Activated B cell treated with CpG ODN at 0.5 μM for 24 hours (primary cell): ENCODE data around the gene NLRP5. TPM values are rescaled to one million over a fixed set of nuclear protein-coding genes. Genes with fewer than 3 reads are reported as not detected.
"Not testable (repeated sequence)": the region's sequence is repeated elsewhere in the genome, so short reads cannot be mapped to it uniquely, and the experiment has no call there.

Experiments
- ATAC-seq: fragments of 200-7000 bp; cut with Tn5 transposase; one replicate; pipeline ENCODE4 v1.10.0; 2021; ENCODE audit warnings: low read depth, mild to moderate bottlenecking, moderate library complexity
- CTCF ChIA-PET: fragments of 350-600 bp; sonication (Branson Sonifier 250); formaldehyde crosslinking; loops from one replicate; lab custom pipeline; 2021; ENCODE audit warnings: antibody characterized with exemption; lab: Charles Lee
- POLR2A ChIA-PET: fragments of 350-600 bp; sonication (Branson Sonifier 250); formaldehyde crosslinking; loops from one replicate; lab custom pipeline; 2021; ENCODE audit warnings: antibody characterized with exemption; lab: Charles Lee
- DNase-seq: peaks from one replicate; pipeline ENCODE4 v3.0.0; 2022
- H3K27ac Mint-ChIP-seq: one replicate; pipeline ENCODE4 v1.8.0; 2020; ENCODE audit warnings: mixed read lengths
- H3K27me3 Mint-ChIP-seq: one replicate; pipeline ENCODE4 v1.8.0; 2021; ENCODE audit warnings: mixed read lengths
- H3K36me3 Mint-ChIP-seq: one replicate; pipeline ENCODE4 v1.8.0; 2021; ENCODE audit warnings: low read depth, mixed read lengths
- H3K4me1 Mint-ChIP-seq: one replicate; pipeline ENCODE4 v1.8.0; 2021; ENCODE audit warnings: mixed read lengths
- H3K4me3 Mint-ChIP-seq: one replicate; pipeline ENCODE4 v1.8.0; 2020; ENCODE audit warnings: mild to moderate bottlenecking, mixed read lengths
- H3K9me3 Mint-ChIP-seq: one replicate; pipeline ENCODE4 v1.8.0; 2020; ENCODE audit warnings: mixed read lengths
- intact Hi-C: fragments of 100-400 bp; cut with micrococcal nuclease; formaldehyde crosslinking; loops from one replicate; pipeline ENCODE4 v1.15.1; 2024
- total RNA-seq: library from RNA; stranded (reverse); gene quantifications from 2 replicates; pipeline ENCODE4 v1.2.3, GENCODE V29; 2022
- TF ChIP-seq, protein P1 (sequence below): fragments of 200-600 bp; IDR thresholded peaks from one replicate; pipeline ENCODE4 v1.8.0; 2022; ENCODE audit warnings: antibody characterized with exemption, mild to moderate bottlenecking

Gene NLRP5
- total RNA-seq, 1 donor from 2014 or later, result not detected

GRCh38 chr19:56101746-56102535, 115.4 kb downstream of the NLRP5 start:
- intact Hi-C loops, result no loop called here
- Mint-ChIP-seq H3K27ac (no peak overlapping the region), H3K4me3 (no peak overlapping the region), H3K27me3 (no peaks in the 10 kb centered on the region), H3K4me1 (peaks cover 26% of the 10 kb centered on the region), H3K9me3 (no peaks in the 10 kb centered on the region), H3K36me3 (peaks cover 42% of the 10 kb centered on the region)
- DNase-seq, result no peak
- ChIA-PET CTCF (no interaction called here), POLR2A (interaction anchor here (0.7 kb wide), 1 partner anchor 212 kb away, joined by 3 read pairs; no protein-coding TSS in a partner anchor)
- TF ChIP-seq, protein P1, sequence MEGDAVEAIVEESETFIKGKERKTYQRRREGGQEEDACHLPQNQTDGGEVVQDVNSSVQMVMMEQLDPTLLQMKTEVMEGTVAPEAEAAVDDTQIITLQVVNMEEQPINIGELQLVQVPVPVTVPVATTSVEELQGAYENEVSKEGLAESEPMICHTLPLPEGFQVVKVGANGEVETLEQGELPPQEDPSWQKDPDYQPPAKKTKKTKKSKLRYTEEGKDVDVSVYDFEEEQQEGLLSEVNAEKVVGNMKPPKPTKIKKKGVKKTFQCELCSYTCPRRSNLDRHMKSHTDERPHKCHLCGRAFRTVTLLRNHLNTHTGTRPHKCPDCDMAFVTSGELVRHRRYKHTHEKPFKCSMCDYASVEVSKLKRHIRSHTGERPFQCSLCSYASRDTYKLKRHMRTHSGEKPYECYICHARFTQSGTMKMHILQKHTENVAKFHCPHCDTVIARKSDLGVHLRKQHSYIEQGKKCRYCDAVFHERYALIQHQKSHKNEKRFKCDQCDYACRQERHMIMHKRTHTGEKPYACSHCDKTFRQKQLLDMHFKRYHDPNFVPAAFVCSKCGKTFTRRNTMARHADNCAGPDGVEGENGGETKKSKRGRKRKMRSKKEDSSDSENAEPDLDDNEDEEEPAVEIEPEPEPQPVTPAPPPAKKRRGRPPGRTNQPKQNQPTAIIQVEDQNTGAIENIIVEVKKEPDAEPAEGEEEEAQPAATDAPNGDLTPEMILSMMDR, result no peak
- no peak for ATAC-seq

GRCh38 chr19:56103027-56103614, 116.5 kb downstream of the NLRP5 start:
- no peak for DNase-seq
- intact Hi-C loops, result no loop called here
- Mint-ChIP-seq H3K9me3 (no peaks in the 10 kb centered on the region), H3K27me3 (no peaks in the 10 kb centered on the region), H3K36me3 (peaks cover 40% of the 10 kb centered on the region), H3K27ac (no peak overlapping the region), H3K4me1 (peaks cover 35% of the 10 kb centered on the region), H3K4me3 (no peak overlapping the region)
- ChIA-PET POLR2A (no interaction called here), CTCF (no interaction called here)
- no peak for ATAC-seq
- TF ChIP-seq, protein P1, result no peak

DNA sequence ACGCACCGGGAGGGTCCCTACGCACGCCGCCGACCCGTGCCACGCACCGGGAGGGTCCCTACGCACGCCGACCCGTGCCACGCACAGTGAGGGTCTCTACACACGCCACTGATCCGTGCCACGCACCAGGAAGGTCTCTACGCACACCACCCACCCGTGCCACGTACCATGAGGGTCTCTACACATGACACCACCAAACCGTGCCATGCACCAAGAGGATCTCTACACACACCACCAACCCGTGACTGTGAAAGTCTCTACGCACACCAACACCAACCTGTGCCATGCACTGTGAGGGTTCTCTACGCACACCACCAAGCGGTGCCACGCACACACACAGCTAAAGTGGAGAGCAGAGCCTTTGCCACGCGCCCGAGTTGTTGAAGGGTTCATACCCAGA, 117.8 kb downstream of the NLRP5 start:
- intact Hi-C loops, result no loop called here
- no peak for DNase-seq
- Mint-ChIP-seq H3K27ac (peak overlapping the region; percentile 70), H3K36me3 (peaks cover 36% of the 10 kb centered on the region), H3K27me3 (no peaks in the 10 kb centered on the region), H3K4me3 (no peak overlapping the region), H3K9me3 (no peaks in the 10 kb centered on the region), H3K4me1 (peaks cover 47% of the 10 kb centered on the region)
- CTCF ChIA-PET, result interaction anchor here (0.9 to 2.1 kb wide), 5 partner anchors 14 to 229 kb away, joined by 3 to 13 read pairs (median 4); no protein-coding TSS in a partner anchor
- no peak for ATAC-seq
- POLR2A ChIA-PET, result interaction anchor here (1.4 kb wide), 2 partner anchors 13 to 17 kb away, joined by 3 to 9 read pairs; partner anchors contain the start of gene ZNF787
- TF ChIP-seq, protein P1, result no peak

- CTCF ChIA-PET, result interaction anchor here (0.9 to 2.1 kb wide), 5 partner anchors 13 to 228 kb away, joined by 3 to 13 read pairs (median 4); no protein-coding TSS in a partner anchor
- Mint-ChIP-seq H3K36me3 (peaks cover 32% of the 10 kb centered on the region), H3K4me3 (peak overlapping the region; percentile 63), H3K27ac (peak overlapping the region; percentile 66), H3K4me1 (peaks cover 53% of the 10 kb centered on the region), H3K9me3 (no peaks in the 10 kb centered on the region), H3K27me3 (no peaks in the 10 kb centered on the region)
- peak; percentile 68 for ATAC-seq
- TF ChIP-seq, protein P1, result no peak
- intact Hi-C loops, result loop anchor here (1.0 kb wide), 3 partner anchors 15 to 67 kb away; no protein-coding TSS in a partner anchor
- DNase-seq, result peak; percentile 49
- POLR2A ChIA-PET, result interaction anchor here (1.4 kb wide), 2 partner anchors 12 to 16 kb away, joined by 3 to 9 read pairs; partner anchors contain the start of gene ZNF787
Measured at GRCh38 chr19:56105090-56105701, 118.6 kb downstream of the NLRP5 start.

DNA sequence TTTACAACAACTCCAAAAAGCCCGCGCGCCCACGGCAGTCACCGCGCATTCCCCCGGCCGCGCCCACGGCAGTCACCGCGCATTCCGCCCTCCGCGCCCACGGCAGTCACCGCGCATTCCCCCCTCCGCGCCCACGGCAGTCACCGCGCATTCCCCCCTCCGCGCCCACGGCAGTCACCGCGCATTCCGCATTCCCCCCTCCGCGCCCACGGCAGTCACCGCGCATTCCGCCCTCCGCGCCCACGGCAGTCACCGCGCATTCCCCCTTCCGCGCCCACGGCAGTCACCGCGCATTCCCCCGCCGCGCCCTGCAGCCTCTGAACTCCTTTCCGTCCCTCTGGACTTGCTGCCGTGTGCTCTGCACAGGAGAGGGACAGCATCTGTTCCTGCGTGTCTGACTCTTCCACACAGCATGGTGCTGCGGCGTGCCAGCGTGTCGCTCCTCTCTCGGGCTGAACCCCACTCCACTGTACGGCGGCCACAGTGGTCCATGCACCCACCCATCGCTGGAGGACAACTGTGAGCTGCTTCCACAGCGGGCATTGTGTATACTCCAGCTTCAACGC, 119.3 kb downstream of the NLRP5 start:
- H3K9me3 Mint-ChIP-seq, ATAC-seq, DNase-seq, H3K4me3 Mint-ChIP-seq, H3K27me3 Mint-ChIP-seq: not testable (repeated sequence)
- ChIA-PET CTCF (interaction anchor here (1.4 to 2.1 kb wide), 3 partner anchors 13 to 72 kb away, joined by 3 to 13 read pairs (median 4); no protein-coding TSS in a partner anchor), POLR2A (interaction anchor here (1.4 kb wide), 2 partner anchors 12 to 15 kb away, joined by 3 to 9 read pairs; partner anchors contain the start of gene ZNF787)
- H3K36me3 Mint-ChIP-seq, result peaks cover 33% of the 10 kb centered on the region
- H3K27ac Mint-ChIP-seq, result peak overlapping the region; percentile 66
- peaks cover 61% of the 10 kb centered on the region for H3K4me1 Mint-ChIP-seq
- intact Hi-C loops, result loop anchor here (1.0 kb wide), 3 partner anchors 14 to 66 kb away; no protein-coding TSS in a partner anchor
